IMR-90 (cell line): ENCODE data around the gene IER5L. TPM values are rescaled to one million over a fixed set of nuclear protein-coding genes. Genes with fewer than 3 reads are reported as not detected.

Experiments
- ATAC-seq: fragments of 200-7000 bp; cut with Tn5 transposase; 2 replicates; pipeline ENCODE4 v1.9.1; 2020; ENCODE audit warnings: low read depth, mild to moderate bottlenecking, moderate library complexity
- BruUV-seq: library from RNA; stranded (reverse); fragments of 400-500 nt; replicated peaks from 2 replicates; lab custom pipeline; 2021; lab: Mats Ljungman, UMichigan
- CTCF ChIA-PET: fragments of 300-600 bp; formaldehyde crosslinking; extraction: SDS; loops from one replicate; lab custom pipeline; 2021; ENCODE audit warnings: antibody characterized with exemption; lab: Yijun Ruan, JAX
- POLR2A ChIA-PET: fragments of 300-600 bp; sonication (Branson Sonifier 250); formaldehyde crosslinking; loops from one replicate; lab custom pipeline; 2022; ENCODE audit warnings: antibody characterized with exemption; ENCODE audit not compliant: unreplicated experiment; lab: Charles Lee
- DNase-seq: peaks from one replicate; pipeline ENCODE4 v3.0.0; 2013
- H2AFZ ChIP-seq: replicated peaks from 2 replicates; pipeline ENCODE3; 2013; ENCODE audit warnings: low read length, mild to moderate bottlenecking; ENCODE audit not compliant: poor library complexity
- H2AK5ac ChIP-seq: 2 replicates; pipeline ENCODE4 v1.6.1; 2013; ENCODE audit warnings: low read depth, low read length, inconsistent platforms
- H2AK9ac ChIP-seq: replicated peaks from 2 replicates; pipeline ENCODE3; 2013; ENCODE audit warnings: mild to moderate bottlenecking, low read depth, low read length, moderate library complexity; ENCODE audit not compliant: poor library complexity
- H2BK120ac ChIP-seq: 2 replicates; pipeline ENCODE4 v1.6.1; 2013; ENCODE audit warnings: low read depth, low read length, inconsistent platforms
- H2BK15ac ChIP-seq: 3 replicates; pipeline ENCODE4 v1.6.1; 2013; ENCODE audit warnings: low read depth, low read length, inconsistent platforms
- H2BK20ac ChIP-seq: 2 replicates; pipeline ENCODE4 v1.6.1; 2013; ENCODE audit warnings: low read depth, mild to moderate bottlenecking, inconsistent platforms, low read length, moderate library complexity
- H2BK5ac ChIP-seq: 2 replicates; pipeline ENCODE4 v1.6.1; 2013; ENCODE audit warnings: mild to moderate bottlenecking, low read depth, low read length, inconsistent platforms; ENCODE audit not compliant: poor library complexity, severe bottlenecking
- H3K14ac ChIP-seq: replicated peaks from 2 replicates; pipeline ENCODE4 v1.6.1; 2013; ENCODE audit warnings: low read depth, low read length, inconsistent platforms
- H3K18ac ChIP-seq: 2 replicates; pipeline ENCODE4 v1.6.1; 2013; ENCODE audit warnings: low read depth, low read length, control low read depth
- H3K23ac ChIP-seq: 2 replicates; pipeline ENCODE4 v1.6.1; 2013; ENCODE audit warnings: low read depth, low read length, inconsistent platforms
- H3K27ac ChIP-seq: 2 replicates; pipeline ENCODE4 v1.5.1; 2013; ENCODE audit warnings: mild to moderate bottlenecking, control low read depth, low read length; ENCODE audit not compliant: insufficient read depth
- H3K27me3 ChIP-seq: 2 replicates; pipeline ENCODE4 v1.6.1; 2013; ENCODE audit warnings: low read length; ENCODE audit not compliant: control insufficient read depth, insufficient read depth
- H3K36me3 ChIP-seq: 2 replicates; pipeline ENCODE4 v1.6.1; 2013; ENCODE audit warnings: low read length, mixed read lengths; ENCODE audit not compliant: control insufficient read depth, insufficient read depth
- H3K4ac ChIP-seq: 2 replicates; pipeline ENCODE4 v1.6.1; 2013; ENCODE audit warnings: low read depth, low read length, inconsistent platforms
- H3K4me1 ChIP-seq: 2 replicates; pipeline ENCODE4 v1.6.1; 2013; ENCODE audit warnings: low read length, mixed read lengths; ENCODE audit not compliant: control insufficient read depth, insufficient read depth
- H3K4me2 ChIP-seq: 2 replicates; pipeline ENCODE4 v1.6.1; 2013; ENCODE audit warnings: low read depth, mild to moderate bottlenecking, control low read depth, low read length, moderate library complexity
- H3K4me3 ChIP-seq: 2 replicates; pipeline ENCODE4 v1.5.1; 2013; ENCODE audit warnings: low read depth, mild to moderate bottlenecking, control low read depth, low read length, moderate library complexity; ENCODE audit not compliant: insufficient read depth
- H3K56ac ChIP-seq: 2 replicates; pipeline ENCODE4 v1.6.1; 2013; ENCODE audit warnings: low read length, inconsistent platforms; ENCODE audit not compliant: insufficient read depth; ENCODE audit errors: extremely low read depth
- H3K79me1 ChIP-seq, 2 experiments: 2 replicates each; pipeline ENCODE4 v1.6.1; 2013; ENCODE audit warnings: low read length in 2 of 2, inconsistent platforms in 1 of 2, low read depth in 1 of 2
- H3K9ac ChIP-seq: 2 replicates; pipeline ENCODE4 v1.6.1; 2013; ENCODE audit warnings: low read depth, low read length, control low read depth
- H3K9me1 ChIP-seq: 2 replicates; pipeline ENCODE4 v1.6.1; 2013; ENCODE audit warnings: low read length, inconsistent platforms; ENCODE audit not compliant: insufficient read depth
- H3K9me3 ChIP-seq: 2 replicates; pipeline ENCODE4 v1.6.1; 2013; ENCODE audit warnings: low read length; ENCODE audit not compliant: control insufficient read depth, insufficient read depth
- H4K20me1 ChIP-seq: 2 replicates; pipeline ENCODE4 v1.6.1; 2013; ENCODE audit warnings: low read length, inconsistent platforms; ENCODE audit not compliant: insufficient read depth
- H4K5ac ChIP-seq: 2 replicates; pipeline ENCODE4 v1.6.1; 2013; ENCODE audit warnings: mild to moderate bottlenecking, low read depth, low read length, control low read depth
- H4K8ac ChIP-seq, 2 experiments: 2 replicates each; pipeline ENCODE4 v1.6.1; 2013; ENCODE audit warnings: low read depth in 2 of 2, low read length in 2 of 2, control low read depth in 1 of 2, inconsistent platforms in 1 of 2
- H4K91ac ChIP-seq: 2 replicates; pipeline ENCODE4 v1.6.1; 2013; ENCODE audit warnings: low read depth, low read length, inconsistent platforms; ENCODE audit not compliant: insufficient read depth
- CEBPB ChIP-seq: IDR thresholded peaks from 2 replicates; pipeline ENCODE4 v1.6.1; 2012; ENCODE audit warnings: low read depth, low read length, improper control_type of control experiment
- ELK1 ChIP-seq: fragments of 150-350 bp; IDR thresholded peaks from 2 replicates; pipeline ENCODE4 v1.6.1; 2016; ENCODE audit warnings: low read depth, mild to moderate bottlenecking, low read length, moderate library complexity, borderline replicate concordance
- MAFK ChIP-seq: IDR thresholded peaks from 2 replicates; pipeline ENCODE4 v1.6.1; 2012; ENCODE audit warnings: low read depth, low read length, improper control_type of control experiment
- MAZ ChIP-seq: IDR thresholded peaks from 2 replicates; pipeline ENCODE4 v1.6.1; 2012; ENCODE audit warnings: low read depth, mild to moderate bottlenecking, low read length, improper control_type of control experiment, moderate library complexity, borderline replicate concordance
- MXI1 ChIP-seq: IDR thresholded peaks from 2 replicates; pipeline ENCODE4 v1.6.1; 2012; ENCODE audit warnings: low read depth, mild to moderate bottlenecking, low read length, moderate library complexity, borderline replicate concordance
- NFE2L2 ChIP-seq: fragments of 150-350 bp; IDR thresholded peaks from 2 replicates; pipeline ENCODE4 v1.6.1; 2016; ENCODE audit warnings: low read depth, mild to moderate bottlenecking, low read length
- RCOR1 ChIP-seq: IDR thresholded peaks from 2 replicates; pipeline ENCODE4 v1.6.1; 2012; ENCODE audit warnings: mild to moderate bottlenecking, low read length, improper control_type of control experiment; ENCODE audit not compliant: insufficient replicate concordance
- RFX5 ChIP-seq: IDR thresholded peaks from 2 replicates; pipeline ENCODE4 v1.8.0; 2012; ENCODE audit warnings: low read depth, mild to moderate bottlenecking, low read length, moderate library complexity
- SMC3 ChIP-seq: fragments of 150-350 bp; IDR thresholded peaks from 2 replicates; pipeline ENCODE4 v1.6.1; 2016; ENCODE audit warnings: low read depth, mild to moderate bottlenecking, antibody characterized with exemption, low read length, moderate library complexity
- WGBS, 2 experiments: methylation state at CpG; one replicate each; pipeline versions ENCODE4 v1.1.5 to v1.1.7; 2013; ENCODE audit warnings: missing lambda C conversion rate in 2 of 2; ENCODE audit not compliant: insufficient read length in 1 of 2; ENCODE audit errors: extremely low coverage in 2 of 2; 5-methylcytosine and 5-hydroxymethylcytosine counted together
- dilution Hi-C: fragments of 300-500 bp; cut with HindIII; formaldehyde crosslinking; loops from one replicate; pipeline ENCODE4 v1.14.3; 2018; ENCODE audit warnings: low sequenced_read_pairs; ENCODE audit not compliant: unreplicated experiment
- in situ Hi-C: fragments of 300-500 bp; cut with MboI; formaldehyde crosslinking; loops from 3 replicates; pipeline ENCODE4 v1.14.3; 2019; ENCODE audit warnings: low sequenced_read_pairs, inconsistent platforms, mixed read lengths
- intact Hi-C: fragments of 100-400 bp; cut with micrococcal nuclease; formaldehyde crosslinking; loops from 2 replicates; pipeline ENCODE4 v1.10.0; 2022
- polyA plus RNA-seq, 3 experiments: library from polyadenylated mRNA; depleted of rRNA; stranded (reverse); fragments of >200 nt; gene quantifications; 2 replicates each; pipeline ENCODE4 v1.2.3, GENCODE V29; 2012; ENCODE audit warnings: low replicate concordance in 1 of 3
- total RNA-seq: library from RNA; depleted of rRNA; stranded (reverse); fragments of >200 nt; gene quantifications from 2 replicates; pipeline ENCODE4 v1.2.3, GENCODE V29; 2012
- TF ChIP-seq, protein P1 (sequence below): conservative IDR thresholded peaks from 2 replicates; pipeline ENCODE4 v1.5.1; 2012; ENCODE audit warnings: mild to moderate bottlenecking, low read depth, low read length, improper control_type of control experiment
- TF ChIP-seq, protein P2 (sequence below): fragments of 150-350 bp; IDR thresholded peaks from 2 replicates; pipeline ENCODE4 v1.6.1; 2017; ENCODE audit warnings: mild to moderate bottlenecking, antibody characterized with exemption, low read length, low read depth

Gene IER5L
- total and polyA plus RNA-seq, 2 of the 4 experiments (the other 2 are of a cell fraction) = 12.5 to 13.4 TPM

GRCh38 chr9:129185402-129185801 is 7.3 kb upstream of the IER5L start:
- CTCF ChIA-PET = no interaction called here
- Histone ChIP-seq H3K4ac (no peak overlapping the region; the same call in 1 of the 2 replicates), H3K18ac (no peak overlapping the region), H4K5ac (no peak overlapping the region), H3K4me3 (no peak overlapping the region), H2BK15ac (no peak overlapping the region), H3K4me2 (no peak overlapping the region), H3K14ac (no peak overlapping the region), H3K27me3 (no peaks in the 10 kb centered on the region), H3K23ac (0 out of 2 replicates have a peak overlapping the region, but pooled peaks have one; percentile 16), H2BK5ac (peak overlapping the region; percentile 4), H2BK120ac (no peak overlapping the region), H4K20me1 (no peaks in the 10 kb centered on the region), H4K8ac (no peak overlapping the region), H3K36me3 (no peaks in the 10 kb centered on the region), H2BK20ac (no peak overlapping the region), H3K27ac (no peak overlapping the region), H3K4me1 (no peaks in the 10 kb centered on the region), H4K91ac (no peak overlapping the region), H2AK5ac (peak overlapping the region; percentile 37; the same call in 1 of the 2 replicates), H2AK9ac (no peak overlapping the region), H3K9me1 (peaks cover 6% of the 10 kb centered on the region), H2AFZ (peak overlapping the region; percentile 64), H3K9me3 (peaks cover 3% of the 10 kb centered on the region; the same call in 1 of the 2 replicates), H3K9ac (no peak overlapping the region), H3K56ac (no peak overlapping the region), H3K79me1 (no peaks in the 10 kb centered on the region)
- DNase-seq = no peak
- intact Hi-C loops (no loop called here), dilution Hi-C loops (no loop called here), in situ Hi-C loops (no loop called here)
- ATAC-seq = no peak
- WGBS, 2 experiments = 94% methylated on average over 2 of the region's 6 CpGs; no CpG with 5 or more reads in 1 of the 2 experiments
- TF ChIP-seq SMC3 (no peak), ELK1 (no peak), MAZ (no peak), CEBPB (no peak), RCOR1 (no peak), RFX5 (no peak), MXI1 (no peak), NFE2L2 (no peak), MAFK (no peak)
- TF ChIP-seq, protein P1, sequence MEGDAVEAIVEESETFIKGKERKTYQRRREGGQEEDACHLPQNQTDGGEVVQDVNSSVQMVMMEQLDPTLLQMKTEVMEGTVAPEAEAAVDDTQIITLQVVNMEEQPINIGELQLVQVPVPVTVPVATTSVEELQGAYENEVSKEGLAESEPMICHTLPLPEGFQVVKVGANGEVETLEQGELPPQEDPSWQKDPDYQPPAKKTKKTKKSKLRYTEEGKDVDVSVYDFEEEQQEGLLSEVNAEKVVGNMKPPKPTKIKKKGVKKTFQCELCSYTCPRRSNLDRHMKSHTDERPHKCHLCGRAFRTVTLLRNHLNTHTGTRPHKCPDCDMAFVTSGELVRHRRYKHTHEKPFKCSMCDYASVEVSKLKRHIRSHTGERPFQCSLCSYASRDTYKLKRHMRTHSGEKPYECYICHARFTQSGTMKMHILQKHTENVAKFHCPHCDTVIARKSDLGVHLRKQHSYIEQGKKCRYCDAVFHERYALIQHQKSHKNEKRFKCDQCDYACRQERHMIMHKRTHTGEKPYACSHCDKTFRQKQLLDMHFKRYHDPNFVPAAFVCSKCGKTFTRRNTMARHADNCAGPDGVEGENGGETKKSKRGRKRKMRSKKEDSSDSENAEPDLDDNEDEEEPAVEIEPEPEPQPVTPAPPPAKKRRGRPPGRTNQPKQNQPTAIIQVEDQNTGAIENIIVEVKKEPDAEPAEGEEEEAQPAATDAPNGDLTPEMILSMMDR = no peak
- TF ChIP-seq, protein P2, sequence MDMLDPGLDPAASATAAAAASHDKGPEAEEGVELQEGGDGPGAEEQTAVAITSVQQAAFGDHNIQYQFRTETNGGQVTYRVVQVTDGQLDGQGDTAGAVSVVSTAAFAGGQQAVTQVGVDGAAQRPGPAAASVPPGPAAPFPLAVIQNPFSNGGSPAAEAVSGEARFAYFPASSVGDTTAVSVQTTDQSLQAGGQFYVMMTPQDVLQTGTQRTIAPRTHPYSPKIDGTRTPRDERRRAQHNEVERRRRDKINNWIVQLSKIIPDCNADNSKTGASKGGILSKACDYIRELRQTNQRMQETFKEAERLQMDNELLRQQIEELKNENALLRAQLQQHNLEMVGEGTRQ = no peak
- POLR2A ChIA-PET = no interaction called here
- BruUV-seq = no TSS peak
